ENCODE data around the gene PGBD5.

Gene PGBD5

GRCh38 chr1:230322967-230323547 is 103.1 kb downstream of the PGBD5 start:
- no peak for ATAC-seq

GRCh38 chr1:230322421-230322756 is 103.7 kb downstream of the PGBD5 start:
- ATAC-seq: no peak
- H3K4me1 Mint-ChIP-seq: no peaks in the 10 kb centered on the region
- DNase-seq (ENCODE audit: low spot score in 2 of 2): no peak
- no peaks in the 10 kb centered on the region for H3K9me3 Mint-ChIP-seq
- no peak overlapping the region for H3K27ac Mint-ChIP-seq
- no peaks in the 10 kb centered on the region for H3K36me3 Mint-ChIP-seq
- H3K4me3 Mint-ChIP-seq: no peak overlapping the region

More at GRCh38 chr1:230322967-230323547, 103.1 kb downstream of the PGBD5 start:
- no peaks in the 10 kb centered on the region for H3K9me3 Mint-ChIP-seq
- DNase-seq (ENCODE audit: low spot score in 2 of 2): no peak
- H3K4me3 Mint-ChIP-seq: no peak overlapping the region
- H3K27ac Mint-ChIP-seq: no peak overlapping the region
- H3K36me3 Mint-ChIP-seq: no peaks in the 10 kb centered on the region
- peaks cover 6% of the 10 kb centered on the region for H3K4me1 Mint-ChIP-seq

GRCh38 chr1:230321741-230322420 is 104.3 kb downstream of the PGBD5 start:
- no peaks in the 10 kb centered on the region for H3K36me3 Mint-ChIP-seq
- no peak overlapping the region for H3K27ac Mint-ChIP-seq
- H3K4me1 Mint-ChIP-seq: no peaks in the 10 kb centered on the region
- ATAC-seq: no peak
- H3K4me3 Mint-ChIP-seq: no peak overlapping the region
- no peak for DNase-seq (ENCODE audit: low spot score in 2 of 2)
- H3K9me3 Mint-ChIP-seq: no peaks in the 10 kb centered on the region

GRCh38 chr1:230321341-230321740 is 104.8 kb downstream of the PGBD5 start:
- H3K27ac Mint-ChIP-seq: no peak overlapping the region
- H3K9me3 Mint-ChIP-seq: no peaks in the 10 kb centered on the region
- no peak for DNase-seq (ENCODE audit: low spot score in 2 of 2)
- H3K4me3 Mint-ChIP-seq: no peak overlapping the region
- ATAC-seq: no peak
- no peaks in the 10 kb centered on the region for H3K36me3 Mint-ChIP-seq
- no peaks in the 10 kb centered on the region for H3K4me1 Mint-ChIP-seq

- ATAC-seq (no peak), DNase-seq (ENCODE audit: low spot score in 2 of 2) (no peak)
- Mint-ChIP-seq H3K27ac (no peak overlapping the region), H3K4me3 (no peak overlapping the region), H3K4me1 (no peaks in the 10 kb centered on the region), H3K36me3 (no peaks in the 10 kb centered on the region), H3K9me3 (no peaks in the 10 kb centered on the region)
Observed at GRCh38 chr1:230320804-230321203, 105.3 kb downstream of the PGBD5 start.

GRCh38 chr1:230319014-230319747 is 107.0 kb downstream of the PGBD5 start:
- Mint-ChIP-seq H3K9me3 (no peaks in the 10 kb centered on the region), H3K36me3 (no peaks in the 10 kb centered on the region)

GRCh38 chr1:230317823-230318819 is 108.0 kb downstream of the PGBD5 start:
- Mint-ChIP-seq H3K4me3 (no peak overlapping the region), H3K36me3 (no peaks in the 10 kb centered on the region), H3K9me3 (no peaks in the 10 kb centered on the region), H3K27ac (no peak overlapping the region), H3K4me1 (no peaks in the 10 kb centered on the region)
- ATAC-seq: no peak
- DNase-seq (ENCODE audit: low spot score in 2 of 2): no peak

More at GRCh38 chr1:230319014-230319747, 107.0 kb downstream of the PGBD5 start:
- Mint-ChIP-seq H3K4me3 (no peak overlapping the region), H3K27ac (no peak overlapping the region), H3K4me1 (no peaks in the 10 kb centered on the region)
- ATAC-seq (no peak), DNase-seq (ENCODE audit: low spot score in 2 of 2) (no peak)

- Mint-ChIP-seq H3K9me3 (no peaks in the 10 kb centered on the region), H3K27ac (no peak overlapping the region), H3K36me3 (no peaks in the 10 kb centered on the region), H3K4me3 (no peak overlapping the region), H3K4me1 (no peaks in the 10 kb centered on the region)
- DNase-seq (ENCODE audit: low spot score in 2 of 2) (no peak), ATAC-seq (no peak)
Observed at GRCh38 chr1:230316864-230317745, 109.0 kb downstream of the PGBD5 start.

- Mint-ChIP-seq H3K4me3 (no peak overlapping the region), H3K36me3 (no peaks in the 10 kb centered on the region), H3K27ac (no peak overlapping the region), H3K4me1 (peaks cover 6% of the 10 kb centered on the region), H3K9me3 (no peaks in the 10 kb centered on the region)
- DNase-seq (ENCODE audit: low spot score in 2 of 2): no peak
- no peak for ATAC-seq
Observed at GRCh38 chr1:230315099-230315498, 111.0 kb downstream of the PGBD5 start.

GRCh38 chr1:230314142-230314470 is 112.0 kb downstream of the PGBD5 start:
- Mint-ChIP-seq H3K4me1 (peaks cover 6% of the 10 kb centered on the region), H3K36me3 (no peaks in the 10 kb centered on the region), H3K27ac (no peak overlapping the region), H3K4me3 (no peak overlapping the region), H3K9me3 (no peaks in the 10 kb centered on the region)
- DNase-seq (ENCODE audit: low spot score in 2 of 2) (no peak), ATAC-seq (no peak)

GRCh38 chr1:230313453-230314141 is 112.5 kb downstream of the PGBD5 start:
- H3K27ac Mint-ChIP-seq: no peak overlapping the region
- DNase-seq (ENCODE audit: low spot score in 2 of 2): no peak
- H3K4me1 Mint-ChIP-seq: peaks cover 6% of the 10 kb centered on the region
- no peak overlapping the region for H3K4me3 Mint-ChIP-seq
- H3K36me3 Mint-ChIP-seq: no peaks in the 10 kb centered on the region
- no peak for ATAC-seq
- H3K9me3 Mint-ChIP-seq: no peaks in the 10 kb centered on the region

- ATAC-seq (no peak), DNase-seq (ENCODE audit: low spot score in 2 of 2) (no peak)
- peaks cover 6% of the 10 kb centered on the region for H3K4me1 Mint-ChIP-seq
- H3K9me3 Mint-ChIP-seq: no peaks in the 10 kb centered on the region
- no peak overlapping the region for H3K27ac Mint-ChIP-seq
- no peaks in the 10 kb centered on the region for H3K36me3 Mint-ChIP-seq
- H3K4me3 Mint-ChIP-seq: no peak overlapping the region
Observed at GRCh38 chr1:230312676-230313075, 113.5 kb downstream of the PGBD5 start.

GRCh38 chr1:230310381-230311163 is 115.6 kb downstream of the PGBD5 start:
- ATAC-seq (peak; percentile 64), DNase-seq (ENCODE audit: low spot score in 2 of 2) (peak; percentile 56 to 75)
- Mint-ChIP-seq H3K4me3 (no peak overlapping the region), H3K4me1 (peaks cover 13% of the 10 kb centered on the region), H3K9me3 (no peaks in the 10 kb centered on the region), H3K36me3 (no peaks in the 10 kb centered on the region), H3K27ac (no peak overlapping the region)
